OCI-LY1 (cell line): ENCODE measurements around the gene ST3GAL2.

Experiments
- EZH2 ChIP-seq: fragments of 200-600 bp; sonication (generic), shearing (Covaris generic); IDR thresholded peaks from 2 replicates; pipeline ENCODE4 v1.8.0; 2017; ENCODE audit warnings: borderline replicate concordance, mixed run types, mild to moderate bottlenecking, antibody characterized with exemption, low read length, moderate library complexity, mixed read lengths
- TF ChIP-seq, protein P1 (sequence below): fragments of 200-600 bp; sonication (generic), shearing (Covaris generic); IDR thresholded peaks from 2 replicates; pipeline ENCODE4 v1.5.1; 2017; ENCODE audit warnings: mild to moderate bottlenecking, antibody characterized with exemption, low read length, moderate library complexity, mixed read lengths

DNA sequence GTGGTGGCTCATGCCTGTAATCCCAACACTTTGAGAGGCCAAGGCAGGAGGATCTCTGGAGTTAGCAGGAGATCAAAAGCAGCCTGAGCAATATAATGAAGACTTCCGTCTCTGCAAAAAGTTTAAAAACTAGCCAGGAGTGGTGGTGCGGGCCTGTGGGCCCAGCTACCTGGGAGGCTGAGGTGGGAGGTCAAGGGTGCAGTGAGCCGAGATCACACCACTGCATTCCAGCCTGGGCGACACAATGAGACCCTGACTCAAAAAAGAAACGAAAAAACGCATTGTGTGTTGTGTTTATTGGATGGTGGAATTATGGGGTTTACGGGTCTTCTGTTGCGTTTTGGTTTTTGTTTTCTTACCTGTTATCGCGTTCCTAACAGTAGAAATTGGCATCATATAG is 93.1 kb downstream of the ST3GAL2 start:
- TF ChIP-seq, protein P1, sequence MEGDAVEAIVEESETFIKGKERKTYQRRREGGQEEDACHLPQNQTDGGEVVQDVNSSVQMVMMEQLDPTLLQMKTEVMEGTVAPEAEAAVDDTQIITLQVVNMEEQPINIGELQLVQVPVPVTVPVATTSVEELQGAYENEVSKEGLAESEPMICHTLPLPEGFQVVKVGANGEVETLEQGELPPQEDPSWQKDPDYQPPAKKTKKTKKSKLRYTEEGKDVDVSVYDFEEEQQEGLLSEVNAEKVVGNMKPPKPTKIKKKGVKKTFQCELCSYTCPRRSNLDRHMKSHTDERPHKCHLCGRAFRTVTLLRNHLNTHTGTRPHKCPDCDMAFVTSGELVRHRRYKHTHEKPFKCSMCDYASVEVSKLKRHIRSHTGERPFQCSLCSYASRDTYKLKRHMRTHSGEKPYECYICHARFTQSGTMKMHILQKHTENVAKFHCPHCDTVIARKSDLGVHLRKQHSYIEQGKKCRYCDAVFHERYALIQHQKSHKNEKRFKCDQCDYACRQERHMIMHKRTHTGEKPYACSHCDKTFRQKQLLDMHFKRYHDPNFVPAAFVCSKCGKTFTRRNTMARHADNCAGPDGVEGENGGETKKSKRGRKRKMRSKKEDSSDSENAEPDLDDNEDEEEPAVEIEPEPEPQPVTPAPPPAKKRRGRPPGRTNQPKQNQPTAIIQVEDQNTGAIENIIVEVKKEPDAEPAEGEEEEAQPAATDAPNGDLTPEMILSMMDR: no peak
- no peak for TF ChIP-seq EZH2
